Fibroblast of gingiva (primary cell): Measurements from ENCODE around the gene SLC35E1.

Source experiments
- DNase-seq: peaks from one replicate; pipeline ENCODE4 v3.0.0-alpha.2; 2011; ENCODE audit warnings: low read depth

Gene SLC35E1

DNA sequence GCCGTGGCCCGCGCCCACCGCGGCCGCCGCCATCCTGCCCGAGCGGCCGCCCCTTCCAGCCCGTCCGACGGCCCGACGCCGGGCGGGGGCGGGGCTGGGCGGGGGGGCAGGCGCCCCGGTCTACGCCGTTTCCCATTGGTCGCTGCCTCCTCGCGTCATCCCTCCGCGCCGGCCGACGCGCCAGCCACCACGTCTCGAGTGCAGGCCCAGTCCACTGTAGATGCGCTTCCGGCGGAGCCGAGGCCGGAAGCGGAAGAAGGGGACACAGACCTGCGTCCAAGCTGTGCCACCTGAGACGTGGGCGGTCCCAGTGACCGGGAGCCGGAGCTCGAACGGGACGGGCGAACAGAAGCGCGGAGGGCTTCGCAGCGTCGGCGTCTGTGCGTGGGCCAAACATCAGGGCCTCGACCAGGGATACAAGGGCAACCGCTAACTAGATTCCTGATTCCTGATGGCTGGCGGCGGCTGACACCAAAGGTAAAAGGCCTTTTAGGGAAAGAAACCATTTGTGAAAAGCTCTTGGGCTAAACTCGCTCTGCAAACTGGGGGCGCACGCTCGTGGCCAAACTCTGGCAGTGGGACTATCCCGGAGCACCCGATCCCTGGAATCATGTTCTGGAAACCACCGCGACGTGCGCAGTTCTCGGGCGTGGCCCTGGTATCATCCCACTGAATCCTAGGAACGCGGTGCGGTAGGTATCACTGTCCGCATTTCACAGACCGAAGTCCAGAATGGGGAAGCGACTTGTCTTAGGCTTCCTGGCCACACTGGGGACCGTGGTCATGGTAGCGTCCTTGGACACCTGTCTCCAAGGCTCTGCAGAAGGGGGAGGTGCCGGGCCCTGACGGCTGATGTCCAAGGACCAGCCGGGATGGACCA lies at the start of gene SLC35E1:
SLC35E1 (minus strand) TSS at position 84 of the 880 bp plus-strand sequence; CDS start at position 33, 51 bp downstream.
- DNase-seq = peak; percentile 95

GRCh38 chr19:16621165-16621800 lies 49.1 kb upstream of the SLC35E1 start:
- no peak for DNase-seq

DNA sequence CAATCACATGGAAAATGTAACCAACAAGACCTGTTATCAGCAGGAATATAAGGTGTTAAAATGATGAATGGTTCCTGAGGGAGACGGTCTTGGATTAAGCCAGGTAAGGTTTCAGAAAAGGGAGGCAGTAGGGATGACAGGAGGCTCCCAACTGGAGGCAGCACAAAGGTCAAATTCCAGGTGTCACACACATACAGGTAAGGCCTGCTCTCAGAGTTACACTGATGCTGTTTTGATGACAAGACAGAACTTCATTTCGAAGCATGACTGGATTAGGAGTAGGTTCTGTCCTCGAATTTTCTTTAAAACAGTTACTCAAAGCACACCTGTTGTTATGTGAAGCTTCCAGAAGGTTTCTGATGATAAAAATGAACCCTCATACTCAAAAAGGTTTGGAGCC lies 48.4 kb upstream of the SLC35E1 start:
- DNase-seq = no peak

GRCh38 chr19:16620018-16620417 lies 47.8 kb upstream of the SLC35E1 start:
- DNase-seq = no peak

GRCh38 chr19:16619457-16619856 lies 47.2 kb upstream of the SLC35E1 start:
- DNase-seq = no peak

- DNase-seq = no peak
Observed at GRCh38 chr19:16618248-16618647, 46.0 kb upstream of the SLC35E1 start.

DNA sequence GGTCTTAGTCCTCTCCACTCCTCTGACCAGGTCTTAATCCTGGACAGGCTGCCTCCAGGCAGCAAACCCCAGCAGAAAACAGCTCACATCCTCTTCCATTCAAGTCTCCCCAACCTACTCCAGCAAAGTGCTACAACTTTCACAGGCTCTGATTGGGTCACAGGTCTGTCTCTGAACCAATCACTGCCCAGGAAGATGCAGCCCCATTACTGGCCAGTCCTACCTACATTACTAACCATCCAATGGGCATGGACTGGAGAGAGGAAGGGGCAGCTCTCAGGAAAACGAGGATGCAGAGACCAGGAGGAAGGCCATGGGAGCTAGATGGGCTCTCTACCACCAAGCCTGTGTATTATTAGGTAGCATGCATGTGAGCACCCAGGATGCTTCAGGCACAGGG lies 43.6 kb upstream of the SLC35E1 start:
- no peak for DNase-seq

- no peak for DNase-seq
Observed at GRCh38 chr19:16614941-16615340, 42.7 kb upstream of the SLC35E1 start.

GRCh38 chr19:16613841-16614240 lies 41.6 kb upstream of the SLC35E1 start:
- no peak for DNase-seq

DNA sequence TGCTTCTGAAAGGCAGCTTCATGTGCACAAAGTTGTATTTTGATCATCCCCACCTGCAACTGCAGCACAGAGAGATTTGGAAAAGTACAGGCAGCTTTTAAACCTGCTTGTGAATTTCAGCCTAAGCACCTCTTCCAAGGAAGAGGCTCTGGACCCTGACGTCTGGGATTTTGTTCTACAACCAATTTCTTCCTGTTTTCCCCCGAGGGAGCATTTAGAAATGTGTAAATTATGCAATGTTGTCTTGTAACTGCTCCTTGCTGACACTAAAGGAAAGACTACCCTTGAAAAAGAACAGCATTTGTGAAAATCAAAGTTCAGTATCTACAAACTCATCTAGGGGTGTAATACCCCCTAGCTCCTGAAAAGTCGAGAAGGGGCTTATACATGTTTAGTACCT lies 40.4 kb upstream of the SLC35E1 start:
- DNase-seq = peak; percentile 44

- DNase-seq = no peak
Observed at GRCh38 chr19:16611121-16611520, 38.9 kb upstream of the SLC35E1 start.

DNA sequence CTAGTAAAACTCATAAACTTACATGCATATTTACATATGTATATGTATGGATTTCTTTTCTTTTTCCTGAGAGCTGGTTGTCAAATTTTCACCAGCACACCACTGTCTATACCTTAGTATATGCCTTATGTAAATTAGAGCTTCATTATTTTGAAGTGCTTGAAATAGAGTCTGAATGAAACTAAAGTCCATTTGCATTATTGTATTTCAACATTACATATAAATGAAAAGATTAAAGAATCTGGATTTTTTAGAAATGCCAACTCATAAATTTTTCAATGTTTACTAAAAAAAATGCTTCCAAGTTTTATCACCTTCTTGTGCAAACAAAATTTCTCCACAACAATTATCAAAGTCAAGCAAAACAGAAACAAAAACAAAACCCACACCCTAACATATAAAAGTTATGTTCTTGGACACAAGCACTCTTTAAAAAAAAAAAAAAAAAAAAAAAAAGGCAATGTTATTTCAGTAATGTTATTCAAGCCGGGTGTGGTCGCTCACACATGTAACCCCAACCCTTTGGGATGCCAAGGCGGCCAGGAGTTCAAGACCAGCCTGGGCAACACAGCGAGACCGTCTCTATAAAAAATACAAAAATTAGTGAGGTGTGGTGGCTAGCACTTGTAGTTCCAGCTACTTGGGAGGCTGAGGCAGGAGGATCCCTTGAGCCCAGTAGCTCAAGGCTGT lies 37.4 kb upstream of the SLC35E1 start:
- DNase-seq = no peak

DNA sequence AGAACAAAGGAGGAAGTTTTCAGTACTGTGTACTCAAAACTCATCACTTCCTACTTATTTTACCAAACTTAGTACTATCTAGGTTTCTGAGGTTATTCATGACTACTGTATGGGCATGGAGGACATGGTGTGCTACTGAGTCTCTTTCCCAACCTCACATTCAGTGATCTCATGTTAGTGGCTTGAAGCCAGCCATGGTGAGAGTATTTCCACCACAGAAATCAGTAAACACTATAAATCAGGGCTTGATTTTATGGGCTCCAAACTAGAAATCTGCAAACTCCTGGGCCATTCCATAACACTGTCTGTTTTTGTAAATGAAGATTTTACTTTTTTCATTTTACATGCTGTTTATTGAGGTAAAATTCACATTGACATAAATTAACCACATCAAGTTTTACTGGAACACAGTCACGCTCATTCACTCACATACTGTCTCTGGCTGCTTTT lies 36.1 kb upstream of the SLC35E1 start:
- peak; percentile 76 for DNase-seq

DNA sequence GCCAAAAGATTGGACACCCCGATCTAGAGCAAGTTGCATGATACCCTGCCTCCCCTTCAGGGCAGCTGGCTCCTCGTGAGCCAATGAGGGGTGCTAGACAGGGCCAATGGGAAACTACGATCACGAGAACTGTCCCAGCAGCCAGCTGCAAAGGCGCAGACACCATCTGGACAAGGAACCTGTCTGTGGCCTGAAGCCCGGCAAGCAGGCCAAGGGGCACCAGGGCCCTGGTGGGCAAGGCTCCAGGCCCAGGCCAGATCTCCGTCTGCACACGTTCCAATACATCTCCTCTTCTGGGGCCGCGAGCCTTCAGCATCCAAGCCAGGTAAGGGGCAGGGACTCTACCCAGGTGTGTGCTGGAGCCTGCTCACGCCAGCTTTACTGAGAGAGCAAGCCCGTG lies 35.6 kb upstream of the SLC35E1 start:
- no peak for DNase-seq

DNA sequence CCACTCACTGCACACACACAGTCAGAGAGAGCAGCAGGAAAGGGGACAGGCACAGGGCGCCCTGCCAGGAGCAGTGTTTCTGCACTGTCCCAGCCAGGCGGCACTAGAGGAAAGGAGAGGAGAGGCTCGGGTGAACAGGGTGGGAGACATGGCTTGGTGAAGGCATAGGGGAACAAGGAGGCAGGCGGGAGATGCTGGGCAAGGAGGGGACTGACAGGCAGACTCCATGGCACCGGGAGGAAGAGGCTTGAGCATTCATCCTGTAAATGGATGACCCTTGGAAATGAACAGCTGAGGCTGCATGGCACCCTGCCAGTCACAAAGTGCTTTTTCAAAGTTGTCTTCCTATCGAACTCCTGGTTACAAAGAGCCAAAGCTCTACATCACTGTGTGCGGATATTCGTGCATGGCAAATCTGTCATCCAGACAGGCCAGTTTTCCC lies 33.4 kb upstream of the SLC35E1 start:
- no peak for DNase-seq

GRCh38 chr19:16605115-16605514 lies 32.9 kb upstream of the SLC35E1 start:
- DNase-seq = no peak

- DNase-seq = no peak
Observed at GRCh38 chr19:16604615-16605014, 32.4 kb upstream of the SLC35E1 start.

- no peak for DNase-seq
Observed at GRCh38 chr19:16603090-16603489, 30.9 kb upstream of the SLC35E1 start.

DNA sequence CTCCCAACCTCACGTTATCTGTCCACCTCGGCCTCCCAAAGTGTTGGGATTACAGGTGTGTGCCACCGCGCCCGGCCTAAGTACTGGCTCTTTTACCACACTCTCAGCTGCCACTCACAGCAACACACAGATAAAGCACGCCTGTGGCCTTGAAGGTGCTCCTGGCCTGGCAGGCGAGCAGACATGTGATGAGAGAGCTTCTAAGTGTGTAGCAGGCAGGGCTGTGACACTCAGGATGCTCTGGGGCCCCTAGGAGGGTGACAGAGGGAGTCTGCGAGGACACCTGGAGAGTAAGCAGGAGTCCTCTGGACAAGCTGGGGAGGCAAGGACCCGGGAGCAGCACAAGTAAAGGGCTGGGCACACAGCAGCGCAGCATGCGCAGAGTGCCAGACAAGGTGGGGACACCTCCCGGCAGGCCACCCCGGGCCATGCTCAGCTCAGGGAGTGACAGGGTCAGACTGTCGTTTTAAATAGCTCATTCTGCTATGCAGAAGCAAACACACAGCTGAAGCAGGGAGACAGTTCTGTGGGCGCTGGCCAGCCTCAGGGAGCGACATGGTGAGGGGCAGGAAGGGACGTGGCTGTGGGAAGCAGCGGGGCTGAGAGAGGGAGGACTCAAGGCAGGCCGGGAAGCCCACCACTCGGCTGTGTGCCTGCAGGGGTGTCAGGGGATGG lies 29.3 kb upstream of the SLC35E1 start:
- DNase-seq = no peak

- no peak for DNase-seq
Observed at GRCh38 chr19:16600824-16601223, 28.6 kb upstream of the SLC35E1 start.

DNA sequence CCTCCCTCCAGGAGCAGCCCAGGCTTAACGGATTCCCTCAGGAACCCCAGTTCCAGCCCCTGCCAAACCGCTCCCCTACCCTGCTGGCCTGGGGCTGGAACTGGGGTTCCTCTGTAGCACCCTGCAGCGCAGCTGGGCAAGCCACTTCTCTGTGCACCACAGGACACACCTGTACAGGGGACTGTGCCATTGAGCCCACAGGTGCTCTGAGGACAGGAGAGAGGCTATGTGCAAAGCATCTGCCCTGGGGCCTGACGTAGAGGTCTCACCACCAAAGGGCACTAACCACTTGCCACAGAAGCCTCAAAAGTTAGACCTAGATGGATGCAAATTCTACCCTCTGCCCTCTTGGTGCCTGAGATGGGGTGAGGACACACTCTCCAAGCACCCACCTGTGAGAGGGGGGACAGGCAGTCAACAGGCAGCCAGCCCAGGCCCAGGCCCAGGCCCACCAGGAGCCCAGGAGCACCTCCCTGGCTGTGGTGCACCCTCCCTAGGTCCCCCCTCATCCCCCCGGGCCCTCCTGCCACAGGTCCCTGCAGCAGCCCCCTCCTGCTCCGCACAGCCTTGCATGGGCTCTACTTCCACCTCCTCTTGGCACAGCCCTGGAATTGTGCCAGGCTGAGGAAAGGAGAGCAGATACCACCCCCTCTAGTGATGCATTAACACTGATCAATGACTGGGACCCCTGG lies 27.6 kb upstream of the SLC35E1 start:
- DNase-seq = no peak

DNA sequence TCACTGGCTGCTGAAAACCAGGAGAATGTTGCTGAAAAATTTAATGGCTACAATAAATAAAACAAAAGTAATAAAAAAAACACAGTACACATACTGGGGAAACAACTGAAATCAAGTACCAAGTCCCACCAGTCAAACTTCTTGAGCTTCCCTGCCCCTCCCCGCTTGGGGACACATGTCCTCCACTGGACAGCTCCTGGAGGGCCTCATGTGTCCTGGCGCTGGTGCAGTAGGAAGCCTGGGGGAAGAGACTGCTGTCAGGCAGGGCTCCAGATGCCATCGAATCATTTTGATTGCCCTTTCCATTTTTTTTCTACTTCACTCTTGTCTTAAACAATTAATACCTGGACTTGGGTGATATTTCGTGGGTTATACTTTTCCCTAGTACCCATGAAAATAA lies 26.6 kb upstream of the SLC35E1 start:
- DNase-seq = no peak
